GM23338 (cell line): ENCODE measurements around the gene MRRF. TPM values are rescaled to one million over a fixed set of nuclear protein-coding genes. Genes with fewer than 3 reads are reported as not detected.

ENCODE experiments used
- ATAC-seq: fragments of 200-7000 bp; cut with Tn5 transposase; 3 replicates; pipeline ENCODE4 v1.9.1; 2020
- DNase-seq: peaks from one replicate; pipeline ENCODE4 v3.0.0-alpha.2; 2015; ENCODE audit warnings: low spot score
- H2AFZ ChIP-seq: fragments of 200-600 bp; sonication (generic); 2 replicates; pipeline ENCODE4 v1.8.0; 2016; ENCODE audit warnings: antibody characterized with exemption, mild to moderate bottlenecking, moderate library complexity
- H3F3A ChIP-seq: fragments of 200-600 bp; sonication (generic); replicated peaks from 2 replicates; pipeline ENCODE4 v1.8.0; 2017; ENCODE audit warnings: antibody characterized with exemption, mixed run types, low read depth
- H3K27ac ChIP-seq: fragments of 200-600 bp; sonication (generic); 2 replicates; pipeline ENCODE4 v1.6.1; 2016; ENCODE audit warnings: low read depth
- H3K27me3 ChIP-seq: fragments of 200-600 bp; sonication (generic); 2 replicates; pipeline ENCODE4 v1.8.0; 2016; ENCODE audit warnings: mild to moderate bottlenecking, mixed run types, moderate library complexity; ENCODE audit not compliant: insufficient read depth
- H3K36me3 ChIP-seq: fragments of 200-600 bp; sonication (generic); 2 replicates; pipeline ENCODE4 v1.8.0; 2016; ENCODE audit warnings: mild to moderate bottlenecking; ENCODE audit not compliant: insufficient read depth
- H3K4me1 ChIP-seq: fragments of 200-600 bp; sonication (generic); 2 replicates; pipeline ENCODE4 v1.8.0; 2016; ENCODE audit warnings: mild to moderate bottlenecking, moderate library complexity; ENCODE audit not compliant: insufficient read depth
- H3K4me2 ChIP-seq: fragments of 200-600 bp; sonication (generic); 2 replicates; pipeline ENCODE4 v1.7.1; 2017; ENCODE audit warnings: mixed run types
- H3K4me3 ChIP-seq: fragments of 200-600 bp; sonication (generic); 2 replicates; pipeline ENCODE4 v1.6.1; 2016; ENCODE audit warnings: mixed run types
- H3K79me2 ChIP-seq: fragments of 200-600 bp; sonication (generic); replicated peaks from 2 replicates; pipeline ENCODE4 v1.8.0; 2017; ENCODE audit warnings: mild to moderate bottlenecking; ENCODE audit not compliant: insufficient read depth
- H3K9me2 ChIP-seq: fragments of 200-600 bp; sonication (generic); 2 replicates; pipeline ENCODE4 v1.8.0; 2017; ENCODE audit not compliant: insufficient read depth
- H4K20me1 ChIP-seq: fragments of 200-600 bp; sonication (generic); replicated peaks from 2 replicates; pipeline ENCODE4 v1.8.0; 2017; ENCODE audit warnings: mild to moderate bottlenecking; ENCODE audit not compliant: insufficient read depth
- H3K27ac Mint-ChIP-seq: 2 replicates; pipeline ENCODE4 v1.8.0; 2020; ENCODE audit warnings: inconsistent platforms, mild to moderate bottlenecking, moderate library complexity, mixed read lengths
- H3K27me3 Mint-ChIP-seq: 3 replicates; pipeline ENCODE4 v1.8.0; 2022; ENCODE audit warnings: low read depth, mild to moderate bottlenecking, moderate library complexity, mixed read lengths, inconsistent platforms; ENCODE audit not compliant: insufficient read depth, poor library complexity
- H3K36me3 Mint-ChIP-seq: 3 replicates; pipeline ENCODE4 v1.8.0; 2021; ENCODE audit warnings: low read depth, mild to moderate bottlenecking, inconsistent platforms, moderate library complexity, mixed read lengths
- H3K4me1 Mint-ChIP-seq: 3 replicates; pipeline ENCODE4 v1.8.0; 2020; ENCODE audit warnings: mild to moderate bottlenecking, inconsistent platforms, mixed read lengths
- H3K4me3 Mint-ChIP-seq: 3 replicates; pipeline ENCODE4 v1.8.0; 2021; ENCODE audit warnings: moderate library complexity, mild to moderate bottlenecking, inconsistent platforms, mixed read lengths
- H3K9me3 Mint-ChIP-seq: 3 replicates; pipeline ENCODE4 v1.8.0; 2020; ENCODE audit warnings: moderate library complexity, mild to moderate bottlenecking, inconsistent platforms, mixed read lengths
- CREB1 ChIP-seq: fragments of 250-450 bp; sonication (Bioruptor Pico); IDR thresholded peaks from 2 replicates; pipeline ENCODE4 v1.5.0; 2020; ENCODE audit warnings: low read depth, mild to moderate bottlenecking, moderate library complexity
- CTCF ChIP-seq, 2 experiments: fragments of 200-600 bp in 1 of 2; sonication (generic) in 1 of 2; conservative IDR thresholded peaks; 2 replicates each; pipeline versions ENCODE4 v1.5.1 to v1.6.1; 2016 to 2017; ENCODE audit warnings: antibody characterized with exemption in 2 of 2, low read depth in 2 of 2, mild to moderate bottlenecking in 2 of 2, moderate library complexity in 1 of 2
- ETS1 ChIP-seq: IDR thresholded peaks from 2 replicates; pipeline ENCODE4 v1.6.1; 2016; ENCODE audit warnings: antibody characterized with exemption
- EZH2 ChIP-seq: fragments of 200-600 bp; sonication (generic); IDR thresholded peaks from one replicate; pipeline ENCODE4 v1.8.0; 2017; ENCODE audit warnings: antibody characterized with exemption, mild to moderate bottlenecking, low read depth; ENCODE audit not compliant: unreplicated experiment
- EZH2phosphoT487 ChIP-seq: fragments of 200-600 bp; sonication (generic); IDR thresholded peaks from one replicate; pipeline ENCODE4 v1.8.1; 2018; ENCODE audit warnings: antibody characterized with exemption; ENCODE audit not compliant: unreplicated experiment
- JUNB ChIP-seq: IDR thresholded peaks from one replicate; pipeline ENCODE4 v1.6.1; 2016; ENCODE audit warnings: antibody characterized with exemption; ENCODE audit not compliant: unreplicated experiment
- NANOG ChIP-seq: IDR thresholded peaks from 2 replicates; pipeline ENCODE4 v1.6.1; 2016; ENCODE audit warnings: antibody characterized with exemption, borderline replicate concordance
- POLR2AphosphoS5 ChIP-seq: IDR thresholded peaks from 2 replicates; pipeline ENCODE4 v1.6.1; 2016; ENCODE audit warnings: antibody characterized with exemption, low read depth
- REST ChIP-seq: IDR thresholded peaks from one replicate; pipeline ENCODE4 v1.6.1; 2018; ENCODE audit warnings: antibody characterized with exemption; ENCODE audit not compliant: unreplicated experiment
- STAT1 ChIP-seq: IDR thresholded peaks from one replicate; pipeline ENCODE4 v1.6.1; 2016; ENCODE audit warnings: antibody characterized with exemption; ENCODE audit not compliant: unreplicated experiment
- ZNF114 ChIP-seq: fragments of 250-450 bp; sonication (Bioruptor Pico); IDR thresholded peaks from 2 replicates; pipeline ENCODE4 v1.5.0; 2020; ENCODE audit warnings: mild to moderate bottlenecking, moderate library complexity
- ZNF331 ChIP-seq: fragments of 250-450 bp; sonication (Bioruptor Pico); IDR thresholded peaks from 2 replicates; pipeline ENCODE4 v1.5.0; 2020; ENCODE audit warnings: low read depth, mild to moderate bottlenecking, moderate library complexity
- ZNF462 ChIP-seq: fragments of 250-450 bp; sonication (Bioruptor Pico); IDR thresholded peaks from 2 replicates; pipeline ENCODE4 v1.5.0; 2020; ENCODE audit warnings: mild to moderate bottlenecking, moderate library complexity
- polyA plus RNA-seq: library from polyadenylated mRNA; unstranded; fragments of >200 nt; fragmentation: Nextera tagmentation; extraction: Ambion mirVana; gene quantifications from 2 replicates; pipeline ENCODE4 v1.2.1, GENCODE V29; 2016
- total RNA-seq: library from RNA; depleted of rRNA; stranded (reverse); fragments of >200 nt; shearing (Covaris generic); gene quantifications from 2 replicates; pipeline ENCODE4 v1.2.3, GENCODE V29; 2014

MRRF gene
- total and polyA plus RNA-seq, 2 experiments from 2014 or later = 27.8 to 32.7 TPM

GRCh38 chr9:122339579-122339978, 74.9 kb downstream of the MRRF start (continued):
- no peak for TF ChIP-seq EZH2
- TF ChIP-seq CREB1 = no peak
- no peak for TF ChIP-seq POLR2AphosphoS5
- no peak for TF ChIP-seq STAT1

- 0 out of 2 replicates have a peak, but pooled peaks cover 4% of the 10 kb centered on the region for H3F3A ChIP-seq
- H3K79me2 ChIP-seq = no peaks in the 10 kb centered on the region
- Mint-ChIP-seq H3K4me3 (no peak overlapping the region), H3K27ac (no peak overlapping the region), H3K27me3 (peaks cover 24% of the 10 kb centered on the region), H3K9me3 (no peaks in the 10 kb centered on the region), H3K4me1 (peaks cover 67% of the 10 kb centered on the region), H3K36me3 (no peaks in the 10 kb centered on the region)
- DNase-seq (no peak), ATAC-seq (no peak)
- H3K9me2 ChIP-seq = no peaks in the 10 kb centered on the region
- no peaks in the 10 kb centered on the region for H3K27me3 ChIP-seq
- H3K4me3 ChIP-seq = no peak overlapping the region
- H3K36me3 ChIP-seq = no peaks in the 10 kb centered on the region
- TF ChIP-seq REST (no peak), CREB1 (no peak), ZNF462 (CRISPR knock-in tag) (no peak), POLR2AphosphoS5 (no peak), STAT1 (no peak), EZH2 (no peak), JUNB (no peak), ZNF114 (CRISPR knock-in tag) (no peak), ETS1 (no peak), NANOG (no peak), CTCF (conservative IDR thresholded peaks at IDR 0.05; ENCODE audit: low read depth in 2 of 2) (no peak), ZNF331 (CRISPR knock-in tag) (no peak), EZH2phosphoT487 (no peak)
- no peak overlapping the region for H3K27ac ChIP-seq
- no peak overlapping the region for H3K4me2 ChIP-seq
- H4K20me1 ChIP-seq = no peaks in the 10 kb centered on the region
- no peak overlapping the region for H2AFZ ChIP-seq
- H3K4me1 ChIP-seq = peaks cover 56% of the 10 kb centered on the region
These were observed 75.5 kb downstream of the MRRF start for GRCh38 chr9:122340161-122340560.
